Spinal cord (tissue), 10 donors: ENCODE measurements around the gene CRYBG3. TPM values are rescaled to one million over a fixed set of nuclear protein-coding genes. Genes with fewer than 3 reads are reported as not detected.

Source experiments
- DNase-seq, 6 donors: peaks; one replicate each; pipeline versions ENCODE4 v3.0.0 to v3.0.0-alpha.2; 2013 to 2015; ENCODE audit warnings: low spot score in 6 of 6, low read depth in 4 of 6
- H3K27ac ChIP-seq: one replicate; pipeline ENCODE4 v1.5.1; 2013; ENCODE audit warnings: low read depth, low read length, control low read depth
- H3K27me3 ChIP-seq: one replicate; pipeline ENCODE4 v1.6.1; 2013; ENCODE audit warnings: low read length; ENCODE audit not compliant: control insufficient read depth, insufficient read depth
- H3K36me3 ChIP-seq: one replicate; pipeline ENCODE4 v1.6.1; 2013; ENCODE audit warnings: low read length; ENCODE audit not compliant: control insufficient read depth, insufficient read depth
- H3K4me1 ChIP-seq: one replicate; pipeline ENCODE4 v1.6.1; 2013; ENCODE audit warnings: low read length; ENCODE audit not compliant: control insufficient read depth, insufficient read depth
- H3K4me3 ChIP-seq: one replicate; pipeline ENCODE4 v1.5.1; 2013; ENCODE audit warnings: low read depth, low read length, control low read depth
- H3K9me3 ChIP-seq: one replicate; pipeline ENCODE4 v1.6.1; 2013; ENCODE audit warnings: low read length; ENCODE audit not compliant: control insufficient read depth, insufficient read depth
- WGBS: methylation state at CpG from one replicate; pipeline ENCODE4 v1.1.5; 2013; ENCODE audit warnings: missing lambda C conversion rate; ENCODE audit not compliant: insufficient coverage; 5-methylcytosine and 5-hydroxymethylcytosine counted together
- polyA plus RNA-seq, 2 donors: library from polyadenylated mRNA; unstranded; fragments of 120-200 nt; gene quantifications; one replicate each; pipeline ENCODE4 v1.2.1, GENCODE V29; 2013; ENCODE audit not compliant: insufficient read length in 2 of 2
- total RNA-seq, 2 donors: library from RNA; depleted of rRNA in 1 of 2; stranded (reverse); fragments of 120-200 nt in 1 of 2; fragments of >200 nt in 1 of 2; gene quantifications; one replicate each; pipeline versions ENCODE4 v1.2.3 to v1.2.4, GENCODE V29; 2013 to 2014
- donor health status: healthy.

The CRYBG3 gene
- total and polyA plus RNA-seq, 4 donors = 7.7 to 30.6 (median 19.6) TPM

GRCh38 chr3:97931218-97931617, 109.4 kb downstream of the CRYBG3 start:
- H3K4me1 ChIP-seq = no peaks in the 10 kb centered on the region
- no peak for DNase-seq
- no peak overlapping the region for H3K4me3 ChIP-seq
- no peaks in the 10 kb centered on the region for H3K36me3 ChIP-seq
- no peaks in the 10 kb centered on the region for H3K9me3 ChIP-seq
- H3K27me3 ChIP-seq = no peaks in the 10 kb centered on the region
- no peak overlapping the region for H3K27ac ChIP-seq
- WGBS = 72% methylated on average over 2 of the region's 2 CpGs

- 61% methylated on average over 2 of the region's 4 CpGs for WGBS
- Histone ChIP-seq H3K36me3 (no peaks in the 10 kb centered on the region), H3K4me3 (no peak overlapping the region), H3K27ac (no peak overlapping the region), H3K4me1 (no peaks in the 10 kb centered on the region), H3K27me3 (no peaks in the 10 kb centered on the region), H3K9me3 (no peaks in the 10 kb centered on the region)
- no peak for DNase-seq
Observed at GRCh38 chr3:97932387-97932801, 110.6 kb downstream of the CRYBG3 start.

- Histone ChIP-seq H3K4me3 (no peak overlapping the region), H3K27me3 (no peaks in the 10 kb centered on the region), H3K9me3 (no peaks in the 10 kb centered on the region), H3K4me1 (no peaks in the 10 kb centered on the region), H3K27ac (no peak overlapping the region), H3K36me3 (no peaks in the 10 kb centered on the region)
- WGBS = 92% methylated on average over 1 of the region's 3 CpGs
- DNase-seq = no peak
Observed at GRCh38 chr3:97934980-97935695, 113.3 kb downstream of the CRYBG3 start.

- WGBS = no CpG with 5 or more reads among the region's 1 CpG
- no peak overlapping the region for H3K4me3 ChIP-seq
- H3K9me3 ChIP-seq = no peaks in the 10 kb centered on the region
- no peaks in the 10 kb centered on the region for H3K4me1 ChIP-seq
- DNase-seq = no peak
- no peak overlapping the region for H3K27ac ChIP-seq
- no peaks in the 10 kb centered on the region for H3K27me3 ChIP-seq
- no peaks in the 10 kb centered on the region for H3K36me3 ChIP-seq
Observed at GRCh38 chr3:97935842-97936241, 114.0 kb downstream of the CRYBG3 start.

- H3K27me3 ChIP-seq = no peaks in the 10 kb centered on the region
- whole genome bisulfite sequencing = 100% methylated on average over 2 of the region's 2 CpGs
- no peak overlapping the region for H3K27ac ChIP-seq
- no peaks in the 10 kb centered on the region for H3K36me3 ChIP-seq
- no peak overlapping the region for H3K4me3 ChIP-seq
- H3K4me1 ChIP-seq = no peaks in the 10 kb centered on the region
- DNase-seq = no peak
- no peaks in the 10 kb centered on the region for H3K9me3 ChIP-seq
Observed at GRCh38 chr3:97937205-97937604, 115.4 kb downstream of the CRYBG3 start.

GRCh38 chr3:97938444-97938843, 116.6 kb downstream of the CRYBG3 start:
- DNase-seq = no peak
- no peak overlapping the region for H3K4me3 ChIP-seq
- H3K27ac ChIP-seq = no peak overlapping the region
- no peaks in the 10 kb centered on the region for H3K27me3 ChIP-seq
- no peaks in the 10 kb centered on the region for H3K36me3 ChIP-seq
- no peaks in the 10 kb centered on the region for H3K4me1 ChIP-seq
- whole genome bisulfite sequencing = no CpG with 5 or more reads among the region's 1 CpG
- no peaks in the 10 kb centered on the region for H3K9me3 ChIP-seq

GRCh38 chr3:97939401-97939800, 117.6 kb downstream of the CRYBG3 start:
- peak in 1 of 6 donors; percentile 52 for DNase-seq
- no CpG with 5 or more reads among the region's 2 CpGs for WGBS
- Histone ChIP-seq H3K36me3 (no peaks in the 10 kb centered on the region), H3K27me3 (no peaks in the 10 kb centered on the region), H3K4me1 (no peaks in the 10 kb centered on the region), H3K9me3 (no peaks in the 10 kb centered on the region), H3K27ac (no peak overlapping the region), H3K4me3 (no peak overlapping the region)

- no peak for DNase-seq
- no peaks in the 10 kb centered on the region for H3K9me3 ChIP-seq
- no peaks in the 10 kb centered on the region for H3K27me3 ChIP-seq
- H3K27ac ChIP-seq = no peak overlapping the region
- no CpG with 5 or more reads among the region's 1 CpG for WGBS
- no peak overlapping the region for H3K4me3 ChIP-seq
- no peaks in the 10 kb centered on the region for H3K4me1 ChIP-seq
- H3K36me3 ChIP-seq = no peaks in the 10 kb centered on the region
Observed at GRCh38 chr3:97940034-97940433, 118.2 kb downstream of the CRYBG3 start.

GRCh38 chr3:97942801-97943546, 121.2 kb downstream of the CRYBG3 start:
- Histone ChIP-seq H3K36me3 (no peaks in the 10 kb centered on the region), H3K9me3 (no peaks in the 10 kb centered on the region), H3K27me3 (no peaks in the 10 kb centered on the region), H3K27ac (no peak overlapping the region), H3K4me1 (no peaks in the 10 kb centered on the region), H3K4me3 (no peak overlapping the region)
- no peak for DNase-seq
- WGBS = no CpG with 5 or more reads among the region's 4 CpGs
